Neuronal stem cell (in vitro differentiated cells): ENCODE measurements around the gene QRSL1.

Experiments
- DNase-seq: peaks from one replicate; pipeline ENCODE4 v3.0.0-alpha.2; 2013; ENCODE audit warnings: low spot score
- H2AFZ ChIP-seq: one replicate; pipeline ENCODE4 v1.6.1; 2013; ENCODE audit warnings: mild to moderate bottlenecking, low read length, inconsistent platforms
- H2AK5ac ChIP-seq: 2 replicates; pipeline ENCODE4 v1.6.1; 2013; ENCODE audit warnings: low read depth, mild to moderate bottlenecking, inconsistent platforms, low read length, moderate library complexity, mixed read lengths
- H2BK120ac ChIP-seq: 2 replicates; pipeline ENCODE4 v1.6.1; 2013; ENCODE audit warnings: low read depth, mild to moderate bottlenecking, inconsistent platforms, low read length, moderate library complexity, mixed read lengths
- H2BK12ac ChIP-seq: one replicate; pipeline ENCODE4 v1.6.1; 2013; ENCODE audit warnings: low read length, inconsistent platforms
- H2BK15ac ChIP-seq: 2 replicates; pipeline ENCODE4 v1.6.1; 2013; ENCODE audit warnings: mild to moderate bottlenecking, low read length, inconsistent platforms, mixed read lengths
- H2BK5ac ChIP-seq: one replicate; pipeline ENCODE4 v1.6.1; 2013; ENCODE audit warnings: inconsistent platforms, mild to moderate bottlenecking, low read length, moderate library complexity
- H3K14ac ChIP-seq: one replicate; pipeline ENCODE4 v1.6.1; 2013; ENCODE audit warnings: low read length, inconsistent platforms
- H3K18ac ChIP-seq: 2 replicates; pipeline ENCODE4 v1.6.1; 2013; ENCODE audit warnings: low read length, inconsistent platforms
- H3K23ac ChIP-seq: 2 replicates; pipeline ENCODE4 v1.6.1; 2013; ENCODE audit warnings: low read depth, mild to moderate bottlenecking, mixed read lengths, low read length, inconsistent platforms; ENCODE audit not compliant: poor library complexity
- H3K27ac ChIP-seq: replicated peaks from 3 replicates; pipeline ENCODE4 v1.5.1; 2013; ENCODE audit warnings: low read length, inconsistent platforms
- H3K27me3 ChIP-seq, 3 experiments: 2 replicates each; pipeline ENCODE4 v1.6.1; 2013; ENCODE audit warnings: low read length in 3 of 3, mild to moderate bottlenecking in 2 of 3, inconsistent platforms in 1 of 3, low read depth in 1 of 3, mixed read lengths in 1 of 3, moderate library complexity in 1 of 3; ENCODE audit not compliant: control insufficient read depth in 3 of 3, insufficient read depth in 3 of 3
- H3K36me3 ChIP-seq, 2 donors: replicated peaks in 1 of 2; 2 replicates each; pipeline ENCODE4 v1.6.1; 2013; ENCODE audit warnings: low read length in 2 of 2; ENCODE audit not compliant: control insufficient read depth in 2 of 2, insufficient read depth in 2 of 2
- H3K4ac ChIP-seq: 2 replicates; pipeline ENCODE4 v1.6.1; 2013; ENCODE audit warnings: inconsistent platforms, mild to moderate bottlenecking, low read length, moderate library complexity
- H3K4me1 ChIP-seq, 2 donors: 1 replicate in 1 of 2; 2 replicates in 1 of 2; pipeline ENCODE4 v1.6.1; 2013; ENCODE audit warnings: low read length in 2 of 2, low read depth in 1 of 2; ENCODE audit not compliant: control insufficient read depth in 2 of 2, insufficient read depth in 1 of 2
- H3K4me2 ChIP-seq: one replicate; pipeline ENCODE4 v1.6.1; 2013; ENCODE audit warnings: mild to moderate bottlenecking, low read length, inconsistent platforms; ENCODE audit not compliant: insufficient read depth, poor library complexity, severe bottlenecking
- H3K4me3 ChIP-seq, 2 donors: 2 replicates each; pipeline ENCODE4 v1.5.1; 2013; ENCODE audit warnings: low read length in 2 of 2, mild to moderate bottlenecking in 2 of 2, inconsistent platforms in 1 of 2, moderate library complexity in 1 of 2
- H3K79me1 ChIP-seq: one replicate; pipeline ENCODE4 v1.6.1; 2013; ENCODE audit warnings: low read depth, mild to moderate bottlenecking, inconsistent platforms, low read length, moderate library complexity
- H3K9ac ChIP-seq: one replicate; pipeline ENCODE4 v1.6.1; 2013; ENCODE audit warnings: mild to moderate bottlenecking, low read depth, low read length, inconsistent platforms; ENCODE audit not compliant: poor library complexity
- H3K9me3 ChIP-seq, 2 donors: replicated peaks in 1 of 2; 2 replicates each; pipeline versions ENCODE3 to v1.6.1; 2013; ENCODE audit warnings: low read length in 2 of 2, mild to moderate bottlenecking in 2 of 2, inconsistent platforms in 1 of 2, low read depth in 1 of 2, mixed read lengths in 1 of 2, moderate library complexity in 1 of 2; ENCODE audit not compliant: control insufficient read depth in 2 of 2, insufficient read depth in 1 of 2
- H4K8ac ChIP-seq: one replicate; pipeline ENCODE4 v1.6.1; 2013; ENCODE audit warnings: low read depth, mild to moderate bottlenecking, inconsistent platforms, low read length, moderate library complexity
- H4K91ac ChIP-seq: one replicate; pipeline ENCODE4 v1.6.1; 2013; ENCODE audit warnings: low read length, low read depth, mild to moderate bottlenecking, inconsistent platforms; ENCODE audit not compliant: poor library complexity
- WGBS, 2 donors: extraction: QIAGEN DNeasy Blood & Tissue Kit; methylation state at CpG; one replicate each; pipeline ENCODE4 v1.1.7; 2013; ENCODE audit warnings: missing lambda C conversion rate in 2 of 2, mixed read lengths in 1 of 2; ENCODE audit not compliant: insufficient read length in 2 of 2, insufficient replicate concordance in 1 of 2; ENCODE audit errors: extremely low coverage in 2 of 2; 5-methylcytosine and 5-hydroxymethylcytosine counted together

Gene QRSL1

GRCh38 chr6:106591111-106591825, 38.1 kb upstream of the QRSL1 start:
- Histone ChIP-seq H3K23ac (no peak overlapping the region), H3K27ac (no peak overlapping the region), H4K91ac (no peak overlapping the region), H3K27me3 (no peaks in the 10 kb centered on the region), H3K4me2 (no peak overlapping the region), H2BK120ac (no peak overlapping the region), H3K4ac (no peak overlapping the region), H2AFZ (no peak overlapping the region), H3K9me3 (no peaks in the 10 kb centered on the region), H2AK5ac (no peak overlapping the region), H3K14ac (no peak overlapping the region), H3K4me1 (no peaks in the 10 kb centered on the region), H2BK5ac (no peak overlapping the region), H3K9ac (no peak overlapping the region), H3K4me3 (no peak overlapping the region), H2BK12ac (no peak overlapping the region), H2BK15ac (no peak overlapping the region), H3K18ac (no peak overlapping the region), H3K79me1 (peaks cover 1% of the 10 kb centered on the region), H3K36me3 (peaks cover 0 to 4% of the 10 kb centered on the region in 2 donors), H4K8ac (no peak overlapping the region)
- DNase-seq: no peak
- no CpG with 5 or more reads among the region's 3 CpGs for WGBS, 2 donors

GRCh38 chr6:106599440-106599839, 29.9 kb upstream of the QRSL1 start:
- Histone ChIP-seq H3K4me3 (no peak overlapping the region), H2AFZ (no peak overlapping the region), H3K4me2 (no peak overlapping the region), H3K18ac (no peak overlapping the region), H2AK5ac (no peak overlapping the region), H3K36me3 (no peaks in the 10 kb centered on the region), H3K79me1 (peaks cover 1% of the 10 kb centered on the region), H3K9ac (no peak overlapping the region), H2BK15ac (no peak overlapping the region), H2BK12ac (no peak overlapping the region), H4K91ac (no peak overlapping the region), H3K4ac (no peak overlapping the region), H3K14ac (no peak overlapping the region), H3K27ac (no peak overlapping the region), H3K27me3 (no peaks in the 10 kb centered on the region), H2BK5ac (no peak overlapping the region), H4K8ac (no peak overlapping the region), H3K23ac (no peak overlapping the region), H2BK120ac (no peak overlapping the region), H3K4me1 (no peaks in the 10 kb centered on the region), H3K9me3 (no peaks in the 10 kb centered on the region)
- DNase-seq: no peak
- no CpG with 5 or more reads among the region's 2 CpGs for WGBS, 2 donors

- no peak overlapping the region for H3K18ac ChIP-seq
- H2AK5ac ChIP-seq: no peak overlapping the region
- no peak overlapping the region for H3K4me2 ChIP-seq
- H3K14ac ChIP-seq: no peak overlapping the region
- H3K4me3 ChIP-seq: no peak overlapping the region
- no peaks in the 10 kb centered on the region for H3K9me3 ChIP-seq
- DNase-seq: no peak
- H2BK12ac ChIP-seq: no peak overlapping the region
- no peak overlapping the region for H4K91ac ChIP-seq
- H2BK5ac ChIP-seq: no peak overlapping the region
- no peak overlapping the region for H2BK15ac ChIP-seq
- H3K4ac ChIP-seq: no peak overlapping the region
- H4K8ac ChIP-seq: no peak overlapping the region
- H3K27ac ChIP-seq: no peak overlapping the region
- no peak overlapping the region for H2BK120ac ChIP-seq
- H3K23ac ChIP-seq: no peak overlapping the region
- H3K4me1 ChIP-seq: no peaks in the 10 kb centered on the region
- H3K9ac ChIP-seq: no peak overlapping the region
- WGBS, 2 donors: no CpG with 5 or more reads among the region's 2 CpGs
- no peak overlapping the region for H2AFZ ChIP-seq
- H3K79me1 ChIP-seq: peaks cover 2% of the 10 kb centered on the region
- H3K36me3 ChIP-seq: peaks cover 0 to 2% of the 10 kb centered on the region in 2 donors
- peaks cover 0 to 2% (median 0%) of the 10 kb centered on the region in 3 experiments for H3K27me3 ChIP-seq
Measured at GRCh38 chr6:106600329-106600728, 29.0 kb upstream of the QRSL1 start.

- no CpG with 5 or more reads among the region's 2 CpGs for WGBS, 2 donors
- peaks cover 0 to 2% of the 10 kb centered on the region in 2 donors for H3K36me3 ChIP-seq
- no peak overlapping the region for H2AFZ ChIP-seq
- no peak overlapping the region for H3K23ac ChIP-seq
- no peak overlapping the region for H3K9ac ChIP-seq
- no peaks in the 10 kb centered on the region for H3K9me3 ChIP-seq
- no peak overlapping the region for H3K18ac ChIP-seq
- peaks cover 0 to 2% (median 0%) of the 10 kb centered on the region in 3 experiments for H3K27me3 ChIP-seq
- peak; percentile 46 for DNase-seq
- H3K4ac ChIP-seq: no peak overlapping the region
- H3K4me2 ChIP-seq: no peak overlapping the region
- H3K4me1 ChIP-seq: no peaks in the 10 kb centered on the region
- H4K8ac ChIP-seq: no peak overlapping the region
- no peak overlapping the region for H2BK12ac ChIP-seq
- H3K79me1 ChIP-seq: peaks cover 2% of the 10 kb centered on the region
- H4K91ac ChIP-seq: no peak overlapping the region
- H2BK120ac ChIP-seq: no peak overlapping the region
- H3K14ac ChIP-seq: no peak overlapping the region
- no peak overlapping the region for H2AK5ac ChIP-seq
- H2BK5ac ChIP-seq: no peak overlapping the region
- H3K27ac ChIP-seq: no peak overlapping the region
- no peak overlapping the region for H2BK15ac ChIP-seq
- H3K4me3 ChIP-seq: no peak overlapping the region
Measured at GRCh38 chr6:106608080-106608668, 21.2 kb upstream of the QRSL1 start.
